Upper lobe of right lung (tissue), 1 donor: ENCODE results near the gene RHBDL1. TPM values are rescaled to one million over a fixed set of nuclear protein-coding genes. Genes with fewer than 3 reads are reported as not detected.

Experiments
- ATAC-seq: fragments of 200-7000 bp; cut with Tn5 transposase; one replicate; pipeline ENCODE4 v1.9.1; 2020; ENCODE audit warnings: mild to moderate bottlenecking, moderate library complexity
- DNase-seq: peaks from one replicate; pipeline ENCODE4 v3.0.0-alpha.2; 2020
- H3K27ac ChIP-seq: fragments of 200-600 bp; one replicate; pipeline ENCODE4 v1.8.0; 2022
- H3K27me3 ChIP-seq: fragments of 200-600 bp; one replicate; pipeline ENCODE4 v1.8.0; 2022; ENCODE audit warnings: mild to moderate bottlenecking
- H3K36me3 ChIP-seq: fragments of 200-600 bp; one replicate; pipeline ENCODE4 v1.8.0; 2022
- H3K4me1 ChIP-seq: fragments of 200-600 bp; one replicate; pipeline ENCODE4 v1.8.0; 2022
- H3K4me3 ChIP-seq: fragments of 200-600 bp; one replicate; pipeline ENCODE4 v1.8.0; 2022; ENCODE audit warnings: mild to moderate bottlenecking
- H3K9me3 ChIP-seq: fragments of 200-600 bp; one replicate; pipeline ENCODE4 v1.8.0; 2022
- intact Hi-C: fragments of 100-400 bp; cut with DNase I; formaldehyde crosslinking; loops from one replicate; pipeline ENCODE4 v1.11.0; 2022
- total RNA-seq: library from RNA; stranded (reverse); fragmentation: NEBNext Ultra II Directional; extraction: Animal tissue kit (Norgen Biotek cat#: 25700); gene quantifications from one replicate; pipeline ENCODE4 v1.2.1, GENCODE V29; 2021
- TF ChIP-seq, protein P1 (sequence below): fragments of 200-600 bp; IDR thresholded peaks from one replicate; pipeline ENCODE4 v1.8.0; 2022; ENCODE audit warnings: antibody characterized with exemption
- donor health status: DM: no; HTN: yes; CAD: no; lungs with severe emphysema.

Gene RHBDL1
- total RNA-seq, 1 donor from 2014 or later, result 2.0 TPM

DNA sequence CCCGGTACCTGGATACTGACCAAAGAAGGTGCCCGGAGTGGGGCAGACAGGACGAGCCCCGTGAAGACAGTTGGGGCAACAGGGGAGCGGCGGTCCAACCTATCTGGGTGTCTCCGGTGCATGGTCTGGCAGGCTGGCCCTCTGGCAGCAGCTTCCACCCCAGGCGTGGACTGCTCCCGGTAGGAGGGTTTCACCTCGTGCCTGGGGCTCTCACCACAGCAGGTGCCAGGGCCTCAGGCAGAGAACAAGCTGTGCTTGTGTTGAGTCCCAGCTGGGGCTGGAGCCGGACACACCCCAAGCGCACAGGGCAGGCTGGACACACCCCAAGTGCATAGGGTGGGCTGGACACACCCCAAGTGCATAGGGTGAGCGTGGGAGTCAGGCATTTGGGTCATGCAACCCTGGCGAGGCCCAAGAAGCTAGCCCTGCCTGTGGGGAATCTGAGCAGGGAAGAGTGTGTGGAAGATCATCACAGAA lies 31.6 kb downstream of the RHBDL1 start:
- intact Hi-C loops, result no loop called here
- TF ChIP-seq, protein P1, sequence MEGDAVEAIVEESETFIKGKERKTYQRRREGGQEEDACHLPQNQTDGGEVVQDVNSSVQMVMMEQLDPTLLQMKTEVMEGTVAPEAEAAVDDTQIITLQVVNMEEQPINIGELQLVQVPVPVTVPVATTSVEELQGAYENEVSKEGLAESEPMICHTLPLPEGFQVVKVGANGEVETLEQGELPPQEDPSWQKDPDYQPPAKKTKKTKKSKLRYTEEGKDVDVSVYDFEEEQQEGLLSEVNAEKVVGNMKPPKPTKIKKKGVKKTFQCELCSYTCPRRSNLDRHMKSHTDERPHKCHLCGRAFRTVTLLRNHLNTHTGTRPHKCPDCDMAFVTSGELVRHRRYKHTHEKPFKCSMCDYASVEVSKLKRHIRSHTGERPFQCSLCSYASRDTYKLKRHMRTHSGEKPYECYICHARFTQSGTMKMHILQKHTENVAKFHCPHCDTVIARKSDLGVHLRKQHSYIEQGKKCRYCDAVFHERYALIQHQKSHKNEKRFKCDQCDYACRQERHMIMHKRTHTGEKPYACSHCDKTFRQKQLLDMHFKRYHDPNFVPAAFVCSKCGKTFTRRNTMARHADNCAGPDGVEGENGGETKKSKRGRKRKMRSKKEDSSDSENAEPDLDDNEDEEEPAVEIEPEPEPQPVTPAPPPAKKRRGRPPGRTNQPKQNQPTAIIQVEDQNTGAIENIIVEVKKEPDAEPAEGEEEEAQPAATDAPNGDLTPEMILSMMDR, result no peak
- ATAC-seq, result no peak
- Histone ChIP-seq H3K36me3 (no peaks in the 10 kb centered on the region), H3K4me3 (no peak overlapping the region), H3K27me3 (peaks cover 87% of the 10 kb centered on the region), H3K9me3 (no peaks in the 10 kb centered on the region), H3K4me1 (no peaks in the 10 kb centered on the region), H3K27ac (no peak overlapping the region)
- DNase-seq, result no peak

- H3K4me3 ChIP-seq, result no peak overlapping the region
- no peaks in the 10 kb centered on the region for H3K36me3 ChIP-seq
- no peaks in the 10 kb centered on the region for H3K9me3 ChIP-seq
- intact Hi-C loops, result no loop called here
- H3K27me3 ChIP-seq, result peaks cover 78% of the 10 kb centered on the region
- DNase-seq (no peak), ATAC-seq (no peak)
- no peak overlapping the region for H3K27ac ChIP-seq
- TF ChIP-seq, protein P1, result no peak
- no peaks in the 10 kb centered on the region for H3K4me1 ChIP-seq
Measured at GRCh38 chr16:708019-708418, 32.5 kb downstream of the RHBDL1 start.

GRCh38 chr16:708959-709358 lies 33.5 kb downstream of the RHBDL1 start:
- H3K4me3 ChIP-seq, result no peak overlapping the region
- H3K27me3 ChIP-seq, result peaks cover 69% of the 10 kb centered on the region
- ATAC-seq (no peak), DNase-seq (no peak)
- H3K36me3 ChIP-seq, result no peaks in the 10 kb centered on the region
- H3K4me1 ChIP-seq, result no peaks in the 10 kb centered on the region
- intact Hi-C loops, result no loop called here
- H3K27ac ChIP-seq, result no peak overlapping the region
- TF ChIP-seq, protein P1, result no peak
- no peaks in the 10 kb centered on the region for H3K9me3 ChIP-seq

- peaks cover 60% of the 10 kb centered on the region for H3K27me3 ChIP-seq
- H3K27ac ChIP-seq, result no peak overlapping the region
- H3K4me1 ChIP-seq, result peaks cover 4% of the 10 kb centered on the region
- intact Hi-C loops, result loop anchor here (10.0 kb wide), 1 partner anchor 75 kb away; the partner anchor contains the start of genes CHTF18 and RPUSD1
- DNase-seq (no peak), ATAC-seq (no peak)
- H3K9me3 ChIP-seq, result no peaks in the 10 kb centered on the region
- TF ChIP-seq, protein P1, result no peak
- no peaks in the 10 kb centered on the region for H3K36me3 ChIP-seq
- no peak overlapping the region for H3K4me3 ChIP-seq
Measured at GRCh38 chr16:709566-710499, 34.4 kb downstream of the RHBDL1 start.

DNA sequence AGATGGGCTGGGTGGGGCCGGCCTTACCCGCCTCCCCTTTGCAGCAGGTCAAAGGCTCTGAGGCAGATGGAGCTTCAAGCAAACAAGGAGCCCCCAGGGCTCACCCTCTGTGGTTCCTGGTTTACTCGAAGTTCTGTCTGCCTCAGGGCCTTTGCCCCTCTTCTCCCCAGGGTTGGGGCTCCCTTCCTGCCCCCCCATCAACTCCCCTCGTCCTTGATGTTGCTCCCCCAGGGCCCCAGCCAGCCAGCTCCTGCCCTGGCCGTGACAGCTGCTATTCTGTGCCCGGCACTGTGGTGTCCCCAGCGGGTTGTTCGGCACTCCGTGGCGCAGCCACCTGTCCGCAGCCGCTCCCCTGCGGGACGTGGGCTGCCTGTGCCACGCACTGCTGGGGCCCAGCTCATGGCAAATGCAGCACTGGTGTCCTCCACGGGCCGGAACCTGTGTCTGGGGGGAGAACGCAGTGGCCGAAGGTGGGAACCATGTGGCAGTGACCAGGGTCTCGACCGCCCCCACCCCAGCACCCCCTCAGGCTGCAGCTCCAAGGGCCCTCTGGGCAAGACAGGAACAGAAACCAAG lies 35.1 kb downstream of the RHBDL1 start:
- ATAC-seq, result no peak
- Histone ChIP-seq H3K4me3 (no peak overlapping the region), H3K9me3 (no peaks in the 10 kb centered on the region), H3K27me3 (peaks cover 56% of the 10 kb centered on the region), H3K27ac (no peak overlapping the region), H3K36me3 (no peaks in the 10 kb centered on the region), H3K4me1 (peaks cover 4% of the 10 kb centered on the region)
- intact Hi-C loops, result loop anchor here (10.0 kb wide), 1 partner anchor 74 kb away; the partner anchor contains the start of genes CHTF18 and RPUSD1
- no peak for DNase-seq
- TF ChIP-seq, protein P1, result no peak
